ENCODE data around the gene RASSF1. TPM values are rescaled to one million over a fixed set of nuclear protein-coding genes. Genes with fewer than 3 reads are reported as not detected.

Gene RASSF1
- total RNA-seq, 1 donor from 2014 or later, result 27.8 TPM

GRCh38 chr3:50373146-50374051 lies 32.8 kb upstream of the RASSF1 start:
- H3K36me3 Mint-ChIP-seq (ENCODE audit: unreplicated experiment), result no peaks in the 10 kb centered on the region
- H3K27me3 Mint-ChIP-seq (ENCODE audit: unreplicated experiment), result peaks cover 4% of the 10 kb centered on the region
- peaks cover 12% of the 10 kb centered on the region for H3K4me1 Mint-ChIP-seq (ENCODE audit: low read depth, unreplicated experiment)
- no peak for TF ChIP-seq CTCF (IDR thresholded peaks at IDR 0.05; ENCODE audit: partially characterized antibody, unreplicated experiment)
- no peak for DNase-seq
- peaks cover 8% of the 10 kb centered on the region for H3K9me3 Mint-ChIP-seq (ENCODE audit: unreplicated experiment)
- H3K27ac Mint-ChIP-seq (ENCODE audit: unreplicated experiment), result no peak overlapping the region
- no peak overlapping the region for H3K4me3 Mint-ChIP-seq (ENCODE audit: unreplicated experiment)

GRCh38 chr3:50372349-50372748 lies 31.7 kb upstream of the RASSF1 start:
- H3K27me3 Mint-ChIP-seq (ENCODE audit: unreplicated experiment), result peaks cover 5% of the 10 kb centered on the region
- no peaks in the 10 kb centered on the region for H3K36me3 Mint-ChIP-seq (ENCODE audit: unreplicated experiment)
- H3K9me3 Mint-ChIP-seq (ENCODE audit: unreplicated experiment), result peaks cover 8% of the 10 kb centered on the region
- H3K4me3 Mint-ChIP-seq (ENCODE audit: unreplicated experiment), result no peak overlapping the region
- H3K27ac Mint-ChIP-seq (ENCODE audit: unreplicated experiment), result no peak overlapping the region
- DNase-seq, result no peak
- peaks cover 13% of the 10 kb centered on the region for H3K4me1 Mint-ChIP-seq (ENCODE audit: low read depth, unreplicated experiment)
- no peak for TF ChIP-seq CTCF (IDR thresholded peaks at IDR 0.05; ENCODE audit: partially characterized antibody, unreplicated experiment)

GRCh38 chr3:50371133-50371685 lies 30.6 kb upstream of the RASSF1 start:
- Mint-ChIP-seq H3K4me1 (ENCODE audit: low read depth, unreplicated experiment) (peaks cover 13% of the 10 kb centered on the region), H3K27me3 (ENCODE audit: unreplicated experiment) (peaks cover 6% of the 10 kb centered on the region), H3K4me3 (ENCODE audit: unreplicated experiment) (no peak overlapping the region), H3K27ac (ENCODE audit: unreplicated experiment) (no peak overlapping the region), H3K36me3 (ENCODE audit: unreplicated experiment) (no peaks in the 10 kb centered on the region), H3K9me3 (ENCODE audit: unreplicated experiment) (peaks cover 8% of the 10 kb centered on the region)
- no peak for TF ChIP-seq CTCF (IDR thresholded peaks at IDR 0.05; ENCODE audit: partially characterized antibody, unreplicated experiment)
- DNase-seq, result no peak

DNA sequence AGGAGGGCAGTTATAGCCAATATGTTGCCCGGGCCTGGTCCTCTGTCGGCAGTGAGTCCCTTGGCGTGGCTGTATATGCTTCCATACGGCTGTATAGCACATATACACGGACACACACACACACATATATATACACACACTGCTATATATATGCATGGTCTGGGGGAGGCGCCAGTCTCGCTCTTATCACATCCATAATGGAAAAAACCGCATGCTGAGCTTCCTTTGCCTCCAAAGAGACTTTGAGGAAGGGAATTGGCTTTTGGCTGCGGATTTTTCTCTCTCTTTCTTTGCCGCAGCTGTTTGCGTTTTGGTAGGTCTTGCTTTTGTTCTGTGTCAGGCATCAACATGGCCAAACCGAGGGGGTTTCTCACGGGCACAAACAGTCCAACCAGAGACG lies 30.0 kb upstream of the RASSF1 start:
- H3K9me3 Mint-ChIP-seq (ENCODE audit: unreplicated experiment), result peaks cover 8% of the 10 kb centered on the region
- peak overlapping the region; percentile 33 for H3K27ac Mint-ChIP-seq (ENCODE audit: unreplicated experiment)
- peaks cover 13% of the 10 kb centered on the region for H3K4me1 Mint-ChIP-seq (ENCODE audit: low read depth, unreplicated experiment)
- H3K4me3 Mint-ChIP-seq (ENCODE audit: unreplicated experiment), result no peak overlapping the region
- TF ChIP-seq CTCF (IDR thresholded peaks at IDR 0.05; ENCODE audit: partially characterized antibody, unreplicated experiment), result no peak
- DNase-seq, result no peak
- H3K36me3 Mint-ChIP-seq (ENCODE audit: unreplicated experiment), result no peaks in the 10 kb centered on the region
- H3K27me3 Mint-ChIP-seq (ENCODE audit: unreplicated experiment), result peaks cover 8% of the 10 kb centered on the region
